Subcutaneous adipose tissue (tissue), 4 donors: ENCODE measurements around the gene ACOD1. TPM values are rescaled to one million over a fixed set of nuclear protein-coding genes. Genes with fewer than 3 reads are reported as not detected.

ENCODE experiments used
- total RNA-seq, 4 donors: library from RNA; depleted of rRNA; stranded (reverse); fragments of >200 nt; gene quantifications; one replicate each; pipeline ENCODE4 v1.1.0, GENCODE V29; 2016
- TF ChIP-seq, protein P1 (sequence below): fragments of 450-650 bp; IDR thresholded peaks from one replicate; pipeline ENCODE4 v1.5.1; 2016; ENCODE audit warnings: low read depth, mild to moderate bottlenecking, control low read depth, antibody characterized with exemption, moderate library complexity

Gene ACOD1
- total RNA-seq, 4 donors from 2014 or later: not detected

DNA sequence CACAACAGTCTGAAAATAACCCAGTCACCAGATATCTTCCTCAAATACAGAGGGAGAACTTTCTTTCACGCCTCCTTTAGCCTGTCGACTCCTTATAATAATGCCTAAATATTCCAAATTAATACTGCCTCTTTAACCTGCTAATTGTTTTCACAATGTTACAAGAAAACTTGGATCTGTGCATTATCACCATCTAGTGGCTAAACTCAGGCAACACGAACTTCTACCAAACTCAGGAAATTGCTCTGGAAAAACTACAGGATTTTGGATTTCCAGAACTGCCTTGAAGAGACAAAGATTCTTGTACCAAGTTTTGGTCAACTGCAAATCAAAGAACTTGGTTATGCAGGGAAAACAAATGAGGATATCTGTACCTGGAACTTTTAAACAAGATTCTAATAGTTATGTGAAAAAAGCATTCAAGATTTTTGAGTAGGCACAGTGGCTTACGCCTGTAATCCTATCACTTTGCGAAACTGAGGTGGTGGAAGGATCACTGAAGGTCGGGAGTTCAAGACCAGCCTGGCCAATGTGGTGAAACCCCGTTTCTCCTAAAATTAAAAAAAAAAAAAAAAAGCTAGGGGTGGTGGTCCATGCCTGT lies 54.4 kb downstream of the ACOD1 start:
- TF ChIP-seq, protein P1, sequence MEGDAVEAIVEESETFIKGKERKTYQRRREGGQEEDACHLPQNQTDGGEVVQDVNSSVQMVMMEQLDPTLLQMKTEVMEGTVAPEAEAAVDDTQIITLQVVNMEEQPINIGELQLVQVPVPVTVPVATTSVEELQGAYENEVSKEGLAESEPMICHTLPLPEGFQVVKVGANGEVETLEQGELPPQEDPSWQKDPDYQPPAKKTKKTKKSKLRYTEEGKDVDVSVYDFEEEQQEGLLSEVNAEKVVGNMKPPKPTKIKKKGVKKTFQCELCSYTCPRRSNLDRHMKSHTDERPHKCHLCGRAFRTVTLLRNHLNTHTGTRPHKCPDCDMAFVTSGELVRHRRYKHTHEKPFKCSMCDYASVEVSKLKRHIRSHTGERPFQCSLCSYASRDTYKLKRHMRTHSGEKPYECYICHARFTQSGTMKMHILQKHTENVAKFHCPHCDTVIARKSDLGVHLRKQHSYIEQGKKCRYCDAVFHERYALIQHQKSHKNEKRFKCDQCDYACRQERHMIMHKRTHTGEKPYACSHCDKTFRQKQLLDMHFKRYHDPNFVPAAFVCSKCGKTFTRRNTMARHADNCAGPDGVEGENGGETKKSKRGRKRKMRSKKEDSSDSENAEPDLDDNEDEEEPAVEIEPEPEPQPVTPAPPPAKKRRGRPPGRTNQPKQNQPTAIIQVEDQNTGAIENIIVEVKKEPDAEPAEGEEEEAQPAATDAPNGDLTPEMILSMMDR: no peak

Other genes starting within 250 kb of the ACOD1 start
- 100 to 1,000 TPM; 114 to 211 (median 151) TPM for gene KCTD12, start 62.1 kb upstream of the ACOD1 start, total RNA-seq
- gene CLN5, start 43.6 kb downstream of the ACOD1 start, total RNA-seq: 10 to 100 TPM; 28.8 to 42.1 (median 34.5) TPM
- gene FBXL3, start 78.6 kb downstream of the ACOD1 start, total RNA-seq: 100 to 1,000 TPM in 3 of 4 donors, 10 to 100 TPM in 1; 86.1 to 150 (median 117) TPM